Measurements from ENCODE around the gene TENM4.
A peak's percentile ranks its signal among the peaks of the same experiment; 100 is the strongest.

The TENM4 gene

DNA sequence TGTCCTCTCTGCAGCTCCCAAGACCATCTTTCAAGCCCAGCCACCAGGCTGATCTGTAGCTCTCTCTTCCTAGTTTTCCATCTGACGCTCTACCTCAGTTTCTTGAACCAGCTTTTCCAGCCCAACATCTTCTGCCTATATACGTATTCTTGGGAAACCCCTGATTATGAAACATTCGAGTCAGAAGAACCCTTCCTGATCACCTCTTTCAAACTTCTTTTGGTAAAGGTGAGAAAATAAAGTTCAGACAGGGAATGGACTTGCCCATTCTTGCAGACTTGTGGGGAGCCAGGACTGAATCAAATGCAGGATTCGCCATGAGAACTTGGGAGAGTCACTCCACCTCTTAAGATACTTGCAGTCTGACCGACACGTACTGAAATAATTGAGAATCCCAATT is 696.6 kb downstream of the TENM4 start:
- Histone ChIP-seq H3K27me3 (ENCODE audit: control insufficient read depth in 5 of 5, insufficient read depth in 4 of 5, low read length in 5 of 5) (no peaks in the 10 kb centered on the region), H3K36me3 (ENCODE audit: control insufficient read depth in 5 of 5, insufficient read depth in 5 of 5, low read length in 5 of 5) (peaks cover 0 to 3% (median 0%) of the 10 kb centered on the region in 5 donors), H3K27ac (ENCODE audit: low read depth, low read length) (no peak overlapping the region), H3K9me3 (ENCODE audit: control insufficient read depth in 5 of 5, low read length in 5 of 5) (no peaks in the 10 kb centered on the region), H3K4me1 (ENCODE audit: control insufficient read depth in 5 of 5, insufficient read depth in 5 of 5, low read length in 5 of 5) (peaks cover 2 to 23% (median 17%) of the 10 kb centered on the region in 5 donors), H3K4me3 (ENCODE audit: low read depth in 1 of 5, low read length in 5 of 5) (no peak overlapping the region), H3K9ac (ENCODE audit: low read length in 5 of 5) (no peak overlapping the region)

DNA sequence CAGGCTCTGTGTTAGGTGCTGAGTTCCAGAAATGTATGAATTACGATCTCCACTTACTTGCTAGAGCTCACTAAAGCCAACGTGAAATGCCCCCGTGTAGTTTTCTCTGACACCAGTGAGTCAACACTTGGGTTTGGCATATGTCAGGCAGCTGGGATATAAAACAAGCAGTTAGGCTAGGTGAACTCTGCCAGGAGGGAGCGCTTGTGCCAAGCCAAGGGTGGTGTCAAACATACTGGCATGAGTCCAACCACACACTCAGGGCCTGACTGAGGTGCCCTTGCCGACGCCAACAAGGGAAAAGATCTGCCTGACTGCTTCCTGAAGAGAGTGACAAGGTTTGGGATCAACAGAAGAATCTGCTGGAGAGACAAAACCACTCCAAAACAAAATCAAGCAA is 698.4 kb downstream of the TENM4 start:
- Histone ChIP-seq H3K4me1 (ENCODE audit: control insufficient read depth in 5 of 5, insufficient read depth in 5 of 5, low read length in 5 of 5) (peaks cover 2 to 23% (median 17%) of the 10 kb centered on the region in 5 donors), H3K36me3 (ENCODE audit: control insufficient read depth in 5 of 5, insufficient read depth in 5 of 5, low read length in 5 of 5) (peaks cover 0 to 3% (median 0%) of the 10 kb centered on the region in 5 donors), H3K4me3 (ENCODE audit: low read depth in 1 of 5, low read length in 5 of 5) (no peak overlapping the region), H3K27ac (ENCODE audit: low read depth, low read length) (no peak overlapping the region), H3K27me3 (ENCODE audit: control insufficient read depth in 5 of 5, insufficient read depth in 4 of 5, low read length in 5 of 5) (no peaks in the 10 kb centered on the region), H3K9ac (ENCODE audit: low read length in 5 of 5) (no peak overlapping the region), H3K9me3 (ENCODE audit: control insufficient read depth in 5 of 5, low read length in 5 of 5) (no peaks in the 10 kb centered on the region)

GRCh38 chr11:78741741-78742140 is 699.1 kb downstream of the TENM4 start:
- no peaks in the 10 kb centered on the region for H3K9me3 ChIP-seq (ENCODE audit: control insufficient read depth in 5 of 5, low read length in 5 of 5)
- peaks cover 2 to 23% (median 17%) of the 10 kb centered on the region in 5 donors for H3K4me1 ChIP-seq (ENCODE audit: control insufficient read depth in 5 of 5, insufficient read depth in 5 of 5, low read length in 5 of 5)
- no peak overlapping the region for H3K4me3 ChIP-seq (ENCODE audit: low read depth in 1 of 5, low read length in 5 of 5)
- H3K27ac ChIP-seq (ENCODE audit: low read depth, low read length), result no peak overlapping the region
- peaks cover 0 to 3% (median 0%) of the 10 kb centered on the region in 5 donors for H3K36me3 ChIP-seq (ENCODE audit: control insufficient read depth in 5 of 5, insufficient read depth in 5 of 5, low read length in 5 of 5)
- no peak overlapping the region for H3K9ac ChIP-seq (ENCODE audit: low read length in 5 of 5)
- H3K27me3 ChIP-seq (ENCODE audit: control insufficient read depth in 5 of 5, insufficient read depth in 4 of 5, low read length in 5 of 5), result no peaks in the 10 kb centered on the region

- Histone ChIP-seq H3K4me1 (ENCODE audit: control insufficient read depth in 5 of 5, insufficient read depth in 5 of 5, low read length in 5 of 5) (peaks cover 2 to 23% (median 17%) of the 10 kb centered on the region in 5 donors), H3K27me3 (ENCODE audit: control insufficient read depth in 5 of 5, insufficient read depth in 4 of 5, low read length in 5 of 5) (no peaks in the 10 kb centered on the region), H3K36me3 (ENCODE audit: control insufficient read depth in 5 of 5, insufficient read depth in 5 of 5, low read length in 5 of 5) (peaks cover 0 to 3% (median 0%) of the 10 kb centered on the region in 5 donors), H3K27ac (ENCODE audit: low read depth, low read length) (no peak overlapping the region), H3K9ac (ENCODE audit: low read length in 5 of 5) (no peak overlapping the region), H3K9me3 (ENCODE audit: control insufficient read depth in 5 of 5, low read length in 5 of 5) (no peaks in the 10 kb centered on the region), H3K4me3 (ENCODE audit: low read depth in 1 of 5, low read length in 5 of 5) (peak overlapping the region in 1 of 5 donors; percentile 6)
These were observed 700.4 kb downstream of the TENM4 start for GRCh38 chr11:78740199-78741071.

DNA sequence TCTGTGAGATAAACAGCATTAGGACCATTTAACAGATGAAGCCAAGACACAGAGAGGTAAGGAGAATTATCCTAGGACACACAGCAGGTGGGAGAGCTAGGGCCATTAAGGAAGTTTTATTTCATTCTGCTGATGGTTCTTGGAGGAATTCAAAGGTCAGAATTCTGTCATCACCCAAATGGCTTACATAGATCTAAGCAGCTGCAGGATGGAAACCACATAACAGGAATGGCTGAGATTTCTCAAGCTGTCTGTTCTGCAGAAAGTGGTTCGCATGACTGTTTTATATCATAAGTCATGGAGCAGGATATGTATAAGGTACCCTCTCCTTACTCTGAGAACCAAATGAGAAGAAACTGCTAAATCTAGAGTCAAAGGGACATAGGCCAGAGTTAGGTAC is 702.9 kb downstream of the TENM4 start:
- H3K4me1 ChIP-seq (ENCODE audit: control insufficient read depth in 5 of 5, insufficient read depth in 5 of 5, low read length in 5 of 5), result peaks cover 2 to 22% (median 13%) of the 10 kb centered on the region in 5 donors
- H3K27ac ChIP-seq (ENCODE audit: low read depth, low read length), result no peak overlapping the region
- H3K4me3 ChIP-seq (ENCODE audit: low read depth in 1 of 5, low read length in 5 of 5), result no peak overlapping the region
- peaks cover 0 to 3% (median 0%) of the 10 kb centered on the region in 5 donors for H3K36me3 ChIP-seq (ENCODE audit: control insufficient read depth in 5 of 5, insufficient read depth in 5 of 5, low read length in 5 of 5)
- H3K9me3 ChIP-seq (ENCODE audit: control insufficient read depth in 5 of 5, low read length in 5 of 5), result no peaks in the 10 kb centered on the region
- H3K9ac ChIP-seq (ENCODE audit: low read length in 5 of 5), result no peak overlapping the region
- H3K27me3 ChIP-seq (ENCODE audit: control insufficient read depth in 5 of 5, insufficient read depth in 4 of 5, low read length in 5 of 5), result no peaks in the 10 kb centered on the region

GRCh38 chr11:78737301-78737700 is 703.5 kb downstream of the TENM4 start:
- Histone ChIP-seq H3K27me3 (ENCODE audit: control insufficient read depth in 5 of 5, insufficient read depth in 4 of 5, low read length in 5 of 5) (no peaks in the 10 kb centered on the region), H3K9me3 (ENCODE audit: control insufficient read depth in 5 of 5, low read length in 5 of 5) (no peaks in the 10 kb centered on the region), H3K36me3 (ENCODE audit: control insufficient read depth in 5 of 5, insufficient read depth in 5 of 5, low read length in 5 of 5) (peaks cover 0 to 3% (median 0%) of the 10 kb centered on the region in 5 donors), H3K4me1 (ENCODE audit: control insufficient read depth in 5 of 5, insufficient read depth in 5 of 5, low read length in 5 of 5) (peaks cover 0 to 21% (median 7%) of the 10 kb centered on the region in 5 donors), H3K27ac (ENCODE audit: low read depth, low read length) (no peak overlapping the region), H3K4me3 (ENCODE audit: low read depth in 1 of 5, low read length in 5 of 5) (no peak overlapping the region), H3K9ac (ENCODE audit: low read length in 5 of 5) (no peak overlapping the region)

DNA sequence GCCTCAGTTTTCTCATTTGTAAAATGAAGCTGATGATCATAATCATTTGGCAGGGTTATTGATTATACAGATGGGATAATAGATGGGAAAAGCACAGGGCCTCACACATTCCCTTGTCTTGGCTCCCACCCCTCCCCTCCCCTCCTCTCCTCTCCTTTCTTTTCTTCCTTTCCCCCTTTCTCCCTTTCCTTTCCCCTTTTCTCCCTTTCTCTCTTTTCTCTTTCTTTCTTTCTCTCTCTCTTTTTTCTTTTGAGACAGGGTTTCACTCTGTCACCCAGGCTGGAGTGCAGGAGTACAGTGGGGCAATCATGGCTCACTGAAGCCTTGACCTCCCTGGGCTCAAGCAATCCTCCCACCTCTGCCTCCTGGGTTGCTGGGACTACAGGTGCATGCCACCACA is 705.1 kb downstream of the TENM4 start:
- Histone ChIP-seq H3K27me3 (ENCODE audit: control insufficient read depth in 5 of 5, insufficient read depth in 4 of 5, low read length in 5 of 5) (no peaks in the 10 kb centered on the region), H3K9ac (ENCODE audit: low read length in 5 of 5) (no peak overlapping the region), H3K4me3 (ENCODE audit: low read depth in 1 of 5, low read length in 5 of 5) (no peak overlapping the region), H3K27ac (ENCODE audit: low read depth, low read length) (no peak overlapping the region), H3K9me3 (ENCODE audit: control insufficient read depth in 5 of 5, low read length in 5 of 5) (no peaks in the 10 kb centered on the region), H3K4me1 (ENCODE audit: control insufficient read depth in 5 of 5, insufficient read depth in 5 of 5, low read length in 5 of 5) (peaks cover 0 to 28% (median 18%) of the 10 kb centered on the region in 5 donors), H3K36me3 (ENCODE audit: control insufficient read depth in 5 of 5, insufficient read depth in 5 of 5, low read length in 5 of 5) (peaks cover 0 to 3% (median 0%) of the 10 kb centered on the region in 5 donors)

DNA sequence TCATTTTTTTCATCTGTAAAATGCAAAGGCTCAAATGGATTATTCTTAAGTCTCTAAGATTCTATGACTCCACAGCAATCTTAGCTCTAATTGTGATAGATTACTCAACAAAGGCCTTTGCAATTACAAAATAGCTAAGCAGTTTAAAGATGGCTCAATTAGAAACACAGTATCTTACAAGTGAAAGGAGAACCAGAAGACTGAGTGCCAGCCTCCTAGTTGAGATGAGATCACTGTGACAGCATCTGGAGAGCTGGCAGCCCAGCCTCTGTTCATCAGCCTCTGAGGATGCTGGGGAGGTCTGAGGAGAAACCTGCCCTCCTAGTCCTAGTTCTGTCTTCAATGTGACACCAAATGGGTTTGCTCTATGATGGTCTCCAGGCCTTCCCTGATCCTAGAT is 707.8 kb downstream of the TENM4 start:
- no peaks in the 10 kb centered on the region for H3K27me3 ChIP-seq (ENCODE audit: control insufficient read depth in 5 of 5, insufficient read depth in 4 of 5, low read length in 5 of 5)
- H3K4me3 ChIP-seq (ENCODE audit: low read depth in 1 of 5, low read length in 5 of 5), result no peak overlapping the region
- H3K9ac ChIP-seq (ENCODE audit: low read length in 5 of 5), result no peak overlapping the region
- peaks cover 0 to under 1% (median 0%) of the 10 kb centered on the region in 5 donors for H3K36me3 ChIP-seq (ENCODE audit: control insufficient read depth in 5 of 5, insufficient read depth in 5 of 5, low read length in 5 of 5)
- H3K4me1 ChIP-seq (ENCODE audit: control insufficient read depth in 5 of 5, insufficient read depth in 5 of 5, low read length in 5 of 5), result peaks cover 0 to 27% (median 15%) of the 10 kb centered on the region in 5 donors
- H3K9me3 ChIP-seq (ENCODE audit: control insufficient read depth in 5 of 5, low read length in 5 of 5), result no peaks in the 10 kb centered on the region
- H3K27ac ChIP-seq (ENCODE audit: low read depth, low read length), result no peak overlapping the region

DNA sequence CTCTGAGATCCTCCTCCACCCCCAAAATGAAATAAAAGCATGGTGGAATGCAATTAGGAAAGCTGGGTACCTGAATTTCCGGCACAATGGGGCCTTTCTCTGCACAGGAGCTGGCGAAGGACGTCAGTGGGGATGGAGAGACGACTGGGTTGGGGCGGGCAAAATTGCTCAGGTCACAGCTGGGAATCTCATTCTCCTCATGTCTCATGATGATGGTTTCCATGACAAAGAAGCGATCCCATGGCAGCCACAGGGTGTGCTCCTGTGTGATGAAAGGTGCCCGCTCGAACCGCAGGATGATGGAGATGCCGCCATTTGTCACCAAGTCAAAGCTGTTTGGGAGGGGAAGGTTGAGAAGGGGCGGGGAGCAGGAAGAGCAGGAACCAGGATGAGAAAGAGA is 708.6 kb downstream of the TENM4 start:
- Histone ChIP-seq H3K27me3 (ENCODE audit: control insufficient read depth in 5 of 5, insufficient read depth in 4 of 5, low read length in 5 of 5) (no peaks in the 10 kb centered on the region), H3K27ac (ENCODE audit: low read depth, low read length) (no peak overlapping the region), H3K9me3 (ENCODE audit: control insufficient read depth in 5 of 5, low read length in 5 of 5) (no peaks in the 10 kb centered on the region), H3K4me1 (ENCODE audit: control insufficient read depth in 5 of 5, insufficient read depth in 5 of 5, low read length in 5 of 5) (peaks cover 0 to 27% (median 15%) of the 10 kb centered on the region in 5 donors), H3K36me3 (ENCODE audit: control insufficient read depth in 5 of 5, insufficient read depth in 5 of 5, low read length in 5 of 5) (no peaks in the 10 kb centered on the region), H3K4me3 (ENCODE audit: low read depth in 1 of 5, low read length in 5 of 5) (no peak overlapping the region), H3K9ac (ENCODE audit: low read length in 5 of 5) (no peak overlapping the region)

DNA sequence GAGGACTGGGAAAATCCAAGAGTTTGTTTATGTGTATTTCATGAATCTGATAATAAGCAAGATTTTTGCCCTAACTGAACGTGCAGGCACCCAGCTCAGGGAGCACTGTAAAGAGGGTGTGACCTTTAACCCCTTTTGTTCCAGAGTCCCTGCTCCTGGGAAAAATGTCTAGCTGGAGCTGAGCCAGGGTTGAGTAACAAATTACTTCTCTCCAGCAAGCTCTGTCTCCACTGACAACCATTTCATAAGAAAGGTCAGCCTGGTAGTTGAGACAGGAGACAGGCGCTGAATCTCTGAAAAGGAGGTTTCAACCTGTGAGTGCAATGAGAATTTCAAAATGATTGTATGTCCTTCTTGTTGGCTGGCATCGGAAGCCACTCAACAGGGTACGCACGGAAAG is 709.8 kb downstream of the TENM4 start:
- H3K4me1 ChIP-seq (ENCODE audit: control insufficient read depth in 5 of 5, insufficient read depth in 5 of 5, low read length in 5 of 5), result peaks cover 0 to 27% (median 15%) of the 10 kb centered on the region in 5 donors
- H3K4me3 ChIP-seq (ENCODE audit: low read depth in 1 of 5, low read length in 5 of 5), result no peak overlapping the region
- H3K27me3 ChIP-seq (ENCODE audit: control insufficient read depth in 5 of 5, insufficient read depth in 4 of 5, low read length in 5 of 5), result no peaks in the 10 kb centered on the region
- H3K36me3 ChIP-seq (ENCODE audit: control insufficient read depth in 5 of 5, insufficient read depth in 5 of 5, low read length in 5 of 5), result no peaks in the 10 kb centered on the region
- H3K9me3 ChIP-seq (ENCODE audit: control insufficient read depth in 5 of 5, low read length in 5 of 5), result no peaks in the 10 kb centered on the region
- no peak overlapping the region for H3K27ac ChIP-seq (ENCODE audit: low read depth, low read length)
- no peak overlapping the region for H3K9ac ChIP-seq (ENCODE audit: low read length in 5 of 5)

All from subcutaneous abdominal adipose tissue (tissue), 5 donors.